ENCODE data around the gene JPH2. TPM values are rescaled to one million over a fixed set of nuclear protein-coding genes. Genes with fewer than 3 reads are reported as not detected.

The JPH2 gene
- total and polyA plus RNA-seq, 2 of the 4 experiments (the other 2 are of a cell fraction) = 0.44 to 0.54 TPM

DNA sequence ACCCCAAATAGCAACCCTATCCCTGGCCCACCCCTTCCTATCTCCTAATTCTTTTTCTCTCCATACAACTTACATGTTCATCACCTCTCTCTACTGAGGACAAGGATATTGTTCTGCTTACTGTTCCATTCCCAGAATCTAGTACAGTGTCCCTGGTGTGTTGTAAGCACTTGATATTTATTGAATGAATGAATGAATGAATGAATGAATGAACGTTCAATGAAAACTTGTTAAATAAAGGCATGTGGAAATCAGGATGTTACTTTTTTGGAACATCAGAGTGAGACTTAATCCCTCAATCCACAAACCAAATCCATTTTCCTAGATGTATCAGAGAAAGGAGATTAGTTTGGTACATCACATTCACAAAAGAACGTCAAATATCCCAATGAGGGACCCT, 6.8 kb upstream of the JPH2 start:
- no TSS peak for BruUV-seq (replicated peaks)
- Histone ChIP-seq H4K20me1 (ENCODE audit: insufficient read depth, low read length) (no peaks in the 10 kb centered on the region; the same call in 1 of the 2 replicates), H4K5ac (ENCODE audit: low read depth, low read length) (no peak overlapping the region), H2AK9ac (replicated peaks; ENCODE audit: low read depth, low read length, poor library complexity) (no peak overlapping the region), H3K9me3 (ENCODE audit: control insufficient read depth, insufficient read depth, low read length) (no peaks in the 10 kb centered on the region), H3K79me1 (ENCODE audit: low read depth in 1 of 2, low read length in 2 of 2) (peaks cover 15 to 16% of the 10 kb centered on the region in 2 experiments), H4K91ac (ENCODE audit: insufficient read depth, low read depth, low read length) (no peak overlapping the region), H3K4me3 (ENCODE audit: insufficient read depth, low read depth, low read length) (no peak overlapping the region), H3K23ac (ENCODE audit: low read depth, low read length) (no peak overlapping the region), H4K8ac (ENCODE audit: low read depth in 2 of 2, low read length in 2 of 2) (no peak overlapping the region), H2AFZ (replicated peaks; ENCODE audit: low read length, poor library complexity) (no peak overlapping the region), H3K56ac (ENCODE audit: extremely low read depth, insufficient read depth, low read length) (no peak overlapping the region), H2BK15ac (ENCODE audit: low read depth, low read length) (no peak overlapping the region), H2AK5ac (ENCODE audit: low read depth, low read length) (no peak overlapping the region), H3K14ac (replicated peaks; ENCODE audit: low read depth, low read length) (no peak overlapping the region), H2BK5ac (ENCODE audit: low read depth, low read length, poor library complexity, severe bottlenecking) (no peak overlapping the region), H3K4me1 (ENCODE audit: control insufficient read depth, insufficient read depth, low read length) (no peaks in the 10 kb centered on the region), H2BK20ac (ENCODE audit: low read depth, low read length) (no peak overlapping the region), H3K27me3 (ENCODE audit: control insufficient read depth, insufficient read depth, low read length) (no peaks in the 10 kb centered on the region), H3K36me3 (ENCODE audit: control insufficient read depth, insufficient read depth, low read length) (peaks cover 12% of the 10 kb centered on the region), H3K18ac (ENCODE audit: low read depth, low read length) (no peak overlapping the region), H3K9ac (ENCODE audit: low read depth, low read length) (no peak overlapping the region), H2BK120ac (ENCODE audit: low read depth, low read length) (no peak overlapping the region), H3K9me1 (ENCODE audit: insufficient read depth, low read length) (peaks cover 5% of the 10 kb centered on the region; the same call in 1 of the 2 replicates), H3K4me2 (ENCODE audit: low read depth, low read length) (no peak overlapping the region), H3K27ac (ENCODE audit: insufficient read depth, low read length) (no peak overlapping the region), H3K4ac (ENCODE audit: low read depth, low read length) (no peak overlapping the region)
- ChIA-PET POLR2A (ENCODE audit: unreplicated experiment) (no interaction called here), CTCF (no interaction called here)
- in situ Hi-C loops (cut with MboI; ENCODE audit: low sequenced_read_pairs) (no loop called here), dilution Hi-C loops (cut with HindIII; ENCODE audit: low sequenced_read_pairs, unreplicated experiment) (no loop called here), intact Hi-C loops (cut with micrococcal nuclease) (no loop called here)
- DNase-seq (no peak), ATAC-seq (ENCODE audit: low read depth) (no peak)
- no peak for TF ChIP-seq RAD21 (IDR thresholded peaks at IDR 0.05; ENCODE audit: low read length)
- TF ChIP-seq, protein P1, sequence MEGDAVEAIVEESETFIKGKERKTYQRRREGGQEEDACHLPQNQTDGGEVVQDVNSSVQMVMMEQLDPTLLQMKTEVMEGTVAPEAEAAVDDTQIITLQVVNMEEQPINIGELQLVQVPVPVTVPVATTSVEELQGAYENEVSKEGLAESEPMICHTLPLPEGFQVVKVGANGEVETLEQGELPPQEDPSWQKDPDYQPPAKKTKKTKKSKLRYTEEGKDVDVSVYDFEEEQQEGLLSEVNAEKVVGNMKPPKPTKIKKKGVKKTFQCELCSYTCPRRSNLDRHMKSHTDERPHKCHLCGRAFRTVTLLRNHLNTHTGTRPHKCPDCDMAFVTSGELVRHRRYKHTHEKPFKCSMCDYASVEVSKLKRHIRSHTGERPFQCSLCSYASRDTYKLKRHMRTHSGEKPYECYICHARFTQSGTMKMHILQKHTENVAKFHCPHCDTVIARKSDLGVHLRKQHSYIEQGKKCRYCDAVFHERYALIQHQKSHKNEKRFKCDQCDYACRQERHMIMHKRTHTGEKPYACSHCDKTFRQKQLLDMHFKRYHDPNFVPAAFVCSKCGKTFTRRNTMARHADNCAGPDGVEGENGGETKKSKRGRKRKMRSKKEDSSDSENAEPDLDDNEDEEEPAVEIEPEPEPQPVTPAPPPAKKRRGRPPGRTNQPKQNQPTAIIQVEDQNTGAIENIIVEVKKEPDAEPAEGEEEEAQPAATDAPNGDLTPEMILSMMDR (conservative IDR thresholded peaks at IDR 0.05; ENCODE audit: low read depth, low read length) = no peak
- TF ChIP-seq FOS (IDR thresholded peaks at IDR 0.05; ENCODE audit: low read depth, low read length) = no peak
- no peak for TF ChIP-seq RFX5 (IDR thresholded peaks at IDR 0.05; ENCODE audit: low read depth, low read length)
- no peak for TF ChIP-seq CHD1 (IDR thresholded peaks at IDR 0.05; ENCODE audit: low read depth, low read length)
- TF ChIP-seq RCOR1 (IDR thresholded peaks at IDR 0.05; ENCODE audit: insufficient replicate concordance, low read length) = no peak
- TF ChIP-seq MAZ (IDR thresholded peaks at IDR 0.05; ENCODE audit: borderline replicate concordance, low read depth, low read length) = no peak
- TF ChIP-seq SMC3 (IDR thresholded peaks at IDR 0.05; ENCODE audit: low read depth, low read length) = no peak
- no peak for TF ChIP-seq CEBPB (IDR thresholded peaks at IDR 0.05; ENCODE audit: low read depth, low read length)
- no peak for TF ChIP-seq NFE2L2 (IDR thresholded peaks at IDR 0.05; ENCODE audit: low read depth, low read length)
- TF ChIP-seq MAFK (IDR thresholded peaks at IDR 0.05; ENCODE audit: low read depth, low read length) = no peak
- no CpG with 5 or more reads among the region's 2 CpGs for WGBS, 2 experiments (ENCODE audit: extremely low coverage in 2 of 2, insufficient read length in 1 of 2)
